ENCODE measurements around the gene KIF19.
A peak's percentile ranks its signal among the peaks of the same experiment; 100 is the strongest.

KIF19 gene

GRCh38 chr17:74373838-74374606, 48.0 kb downstream of the KIF19 start:
- DNase-seq (ENCODE audit: low read depth): no peak
- TF ChIP-seq CTCF (IDR thresholded peaks at IDR 0.05; ENCODE audit: insufficient read depth, low read depth, low read length, missing control alignments): no peak
- no peak overlapping the region for H3K4me3 ChIP-seq (ENCODE audit: low read depth, low read length)

GRCh38 chr17:74374858-74375257, 48.8 kb downstream of the KIF19 start:
- no peak for DNase-seq (ENCODE audit: low read depth)
- no peak for TF ChIP-seq CTCF (IDR thresholded peaks at IDR 0.05; ENCODE audit: insufficient read depth, low read depth, low read length, missing control alignments)
- no peak overlapping the region for H3K4me3 ChIP-seq (ENCODE audit: low read depth, low read length)

GRCh38 chr17:74379495-74380085, 53.6 kb downstream of the KIF19 start:
- H3K4me3 ChIP-seq (ENCODE audit: low read depth, low read length): no peak overlapping the region
- peak; percentile 90 for TF ChIP-seq CTCF (IDR thresholded peaks at IDR 0.05; ENCODE audit: insufficient read depth, low read depth, low read length, missing control alignments)
- DNase-seq (ENCODE audit: low read depth): peak; percentile 87

GRCh38 chr17:74380086-74380958, 54.3 kb downstream of the KIF19 start:
- H3K4me3 ChIP-seq (ENCODE audit: low read depth, low read length): no peak overlapping the region
- no peak for DNase-seq (ENCODE audit: low read depth)
- no peak for TF ChIP-seq CTCF (IDR thresholded peaks at IDR 0.05; ENCODE audit: insufficient read depth, low read depth, low read length, missing control alignments)

- TF ChIP-seq CTCF (IDR thresholded peaks at IDR 0.05; ENCODE audit: insufficient read depth, low read depth, low read length, missing control alignments): no peak
- H3K4me3 ChIP-seq (ENCODE audit: low read depth, low read length): no peak overlapping the region
- no peak for DNase-seq (ENCODE audit: low read depth)
Measured at GRCh38 chr17:74380959-74381808, 55.2 kb downstream of the KIF19 start.

GRCh38 chr17:74383141-74383540, 57.1 kb downstream of the KIF19 start:
- H3K4me3 ChIP-seq (ENCODE audit: low read depth, low read length): no peak overlapping the region

More at GRCh38 chr17:74383141-74383540, 57.1 kb downstream of the KIF19 start:
- DNase-seq (ENCODE audit: low read depth): no peak
- TF ChIP-seq CTCF (IDR thresholded peaks at IDR 0.05; ENCODE audit: insufficient read depth, low read depth, low read length, missing control alignments): no peak
